HG02642 (cell line): Measurements from ENCODE around the gene MALRD1.

Source experiments
- ATAC-seq: cut with Tn5 transposase; IDR thresholded peaks from one replicate; pipeline ENCODE4 v1.9.1; 2021; ENCODE audit warnings: mild to moderate bottlenecking; ENCODE audit not compliant: unreplicated experiment, poor library complexity

MALRD1 gene

GRCh38 chr10:19628767-19629560 lies 580.4 kb downstream of the MALRD1 start:
- ATAC-seq = no peak

GRCh38 chr10:19629567-19629966 lies 581.0 kb downstream of the MALRD1 start:
- ATAC-seq = no peak

GRCh38 chr10:19634163-19634562 lies 585.6 kb downstream of the MALRD1 start:
- no peak for ATAC-seq

- ATAC-seq = no peak
These were observed 589.7 kb downstream of the MALRD1 start for GRCh38 chr10:19638182-19638895.

GRCh38 chr10:19638896-19639233 lies 590.3 kb downstream of the MALRD1 start:
- ATAC-seq = no peak

- no peak for ATAC-seq
These were observed 592.1 kb downstream of the MALRD1 start for GRCh38 chr10:19640566-19641263.

- ATAC-seq = no peak
These were observed 602.9 kb downstream of the MALRD1 start for GRCh38 chr10:19651549-19651948.

GRCh38 chr10:19652750-19653149 lies 604.1 kb downstream of the MALRD1 start:
- ATAC-seq = no peak

GRCh38 chr10:19653931-19654330 lies 605.3 kb downstream of the MALRD1 start:
- no peak for ATAC-seq

GRCh38 chr10:19654576-19654975 lies 606.0 kb downstream of the MALRD1 start:
- ATAC-seq = no peak

GRCh38 chr10:19656420-19657042 lies 607.9 kb downstream of the MALRD1 start:
- ATAC-seq = no peak

GRCh38 chr10:19658131-19658530 lies 609.5 kb downstream of the MALRD1 start:
- ATAC-seq = no peak

GRCh38 chr10:19658622-19659233 lies 610.1 kb downstream of the MALRD1 start:
- no peak for ATAC-seq

GRCh38 chr10:19659920-19660655 lies 611.5 kb downstream of the MALRD1 start:
- ATAC-seq = no peak

GRCh38 chr10:19663344-19663743 lies 614.7 kb downstream of the MALRD1 start:
- ATAC-seq = no peak

GRCh38 chr10:19668116-19668515 lies 619.5 kb downstream of the MALRD1 start:
- ATAC-seq = no peak

- no peak for ATAC-seq
These were observed 627.5 kb downstream of the MALRD1 start for GRCh38 chr10:19676063-19676462.

GRCh38 chr10:19683356-19683755 lies 634.8 kb downstream of the MALRD1 start:
- no peak for ATAC-seq

GRCh38 chr10:19683960-19684359 lies 635.4 kb downstream of the MALRD1 start:
- no peak for ATAC-seq

GRCh38 chr10:19688344-19688743 lies 639.7 kb downstream of the MALRD1 start:
- ATAC-seq = no peak
